Fibroblast of the aortic adventitia (primary cell): Measurements from ENCODE around the gene PIGA. TPM values are rescaled to one million over a fixed set of nuclear protein-coding genes. Genes with fewer than 3 reads are reported as not detected.
A peak's percentile ranks its signal among the peaks of the same experiment; 100 is the strongest.

ENCODE experiments used
- DNase-seq: peaks from one replicate; pipeline ENCODE4 v3.0.0-alpha.2; 2010; ENCODE audit warnings: low read depth
- H3K4me3 ChIP-seq: 2 replicates; pipeline ENCODE4 v1.5.1; 2011; ENCODE audit warnings: low read depth, mild to moderate bottlenecking, control low read depth, low read length, moderate library complexity
- total RNA-seq: library from RNA; depleted of rRNA; stranded (reverse); fragments of >200 nt; gene quantifications from 2 replicates; pipeline ENCODE4 v1.2.3, GENCODE V29; 2012; ENCODE audit warnings: low replicate concordance
- TF ChIP-seq, protein P1 (sequence below): IDR thresholded peaks from 2 replicates; pipeline ENCODE4 v1.5.1; 2011; ENCODE audit warnings: mild to moderate bottlenecking, low read length, control low read depth, inconsistent platforms; ENCODE audit not compliant: insufficient read depth

The PIGA gene
- total RNA-seq, 1 donor: 10.5 TPM

DNA sequence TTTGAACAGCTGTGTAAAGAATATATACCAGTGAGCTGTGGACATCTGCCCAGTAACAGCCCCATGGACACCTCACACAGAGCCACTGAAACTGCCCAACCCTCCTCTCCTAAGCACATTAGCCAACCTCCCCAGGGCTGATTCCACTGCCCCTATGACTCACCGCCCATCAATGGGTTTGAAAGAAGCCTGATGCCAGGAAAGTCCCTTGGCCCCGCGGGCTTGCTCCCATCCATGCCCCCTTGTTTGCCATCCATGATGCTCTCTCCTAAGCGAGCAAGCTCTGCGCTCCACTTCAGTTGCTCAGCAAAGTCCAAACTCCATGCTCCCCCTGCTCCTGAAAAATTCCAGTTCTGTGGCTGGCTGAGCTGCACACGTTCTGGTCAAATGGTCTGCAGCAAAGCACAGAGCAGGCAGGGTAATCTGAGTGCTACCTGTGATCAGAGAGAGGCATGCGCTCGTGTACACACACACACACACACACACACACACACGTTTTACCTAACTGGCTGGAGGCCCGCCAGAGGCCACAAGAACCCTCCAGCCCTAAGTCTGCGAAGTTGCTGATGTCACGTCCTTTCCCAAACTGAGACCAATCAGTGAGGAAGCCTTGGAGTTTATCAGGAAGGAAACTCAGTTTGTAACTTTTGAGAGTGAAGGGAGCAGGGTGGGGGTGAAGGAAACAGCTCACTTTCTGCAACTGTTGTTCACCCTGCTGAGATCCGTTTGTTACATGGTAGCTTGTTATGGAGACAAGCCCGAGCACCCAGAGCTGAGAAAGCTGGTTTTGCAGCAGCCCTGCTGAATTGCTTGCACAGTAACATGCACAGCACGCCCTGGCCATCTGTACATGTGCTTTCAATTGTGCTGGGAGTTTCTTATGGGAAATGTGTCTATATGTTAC, 65.5 kb downstream of the PIGA start, which contains the start of gene ASB9:
Gene ASB9, minus strand, starts transcription at position 466 of the 904 bp plus-strand sequence. Its CDS starts 209 bp downstream, at position 257.
- TF ChIP-seq, protein P1, sequence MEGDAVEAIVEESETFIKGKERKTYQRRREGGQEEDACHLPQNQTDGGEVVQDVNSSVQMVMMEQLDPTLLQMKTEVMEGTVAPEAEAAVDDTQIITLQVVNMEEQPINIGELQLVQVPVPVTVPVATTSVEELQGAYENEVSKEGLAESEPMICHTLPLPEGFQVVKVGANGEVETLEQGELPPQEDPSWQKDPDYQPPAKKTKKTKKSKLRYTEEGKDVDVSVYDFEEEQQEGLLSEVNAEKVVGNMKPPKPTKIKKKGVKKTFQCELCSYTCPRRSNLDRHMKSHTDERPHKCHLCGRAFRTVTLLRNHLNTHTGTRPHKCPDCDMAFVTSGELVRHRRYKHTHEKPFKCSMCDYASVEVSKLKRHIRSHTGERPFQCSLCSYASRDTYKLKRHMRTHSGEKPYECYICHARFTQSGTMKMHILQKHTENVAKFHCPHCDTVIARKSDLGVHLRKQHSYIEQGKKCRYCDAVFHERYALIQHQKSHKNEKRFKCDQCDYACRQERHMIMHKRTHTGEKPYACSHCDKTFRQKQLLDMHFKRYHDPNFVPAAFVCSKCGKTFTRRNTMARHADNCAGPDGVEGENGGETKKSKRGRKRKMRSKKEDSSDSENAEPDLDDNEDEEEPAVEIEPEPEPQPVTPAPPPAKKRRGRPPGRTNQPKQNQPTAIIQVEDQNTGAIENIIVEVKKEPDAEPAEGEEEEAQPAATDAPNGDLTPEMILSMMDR: no peak
- peak; percentile 35 for DNase-seq
- no peak within 1 kb of the TSS for H3K4me3 ChIP-seq

Other genes starting within 250 kb of the PIGA start
- 0.18 TPM in 1 of 2 replicates, not detected in the other for gene ASB9, start 65.4 kb downstream of the PIGA start, total RNA-seq
- not detected in 2 replicates for gene ASB11, start 19.9 kb downstream of the PIGA start, total RNA-seq
- 0.90 and 1.6 TPM in 2 replicates for gene VEGFD, start 48.9 kb upstream of the PIGA start, total RNA-seq
- gene PIR, start 157.8 kb upstream of the PIGA start, total RNA-seq: 15.9 and 40.8 TPM in 2 replicates
- gene BMX, start 165.3 kb upstream of the PIGA start, total RNA-seq: 0.18 and 0.90 TPM in 2 replicates